HG03097 (cell line): Measurements from ENCODE around the gene BCL2.

ENCODE experiments used
- ATAC-seq: cut with Tn5 transposase; IDR thresholded peaks from one replicate; pipeline ENCODE4 v1.9.1; 2021; ENCODE audit not compliant: unreplicated experiment, low FRiP score

Gene BCL2

DNA sequence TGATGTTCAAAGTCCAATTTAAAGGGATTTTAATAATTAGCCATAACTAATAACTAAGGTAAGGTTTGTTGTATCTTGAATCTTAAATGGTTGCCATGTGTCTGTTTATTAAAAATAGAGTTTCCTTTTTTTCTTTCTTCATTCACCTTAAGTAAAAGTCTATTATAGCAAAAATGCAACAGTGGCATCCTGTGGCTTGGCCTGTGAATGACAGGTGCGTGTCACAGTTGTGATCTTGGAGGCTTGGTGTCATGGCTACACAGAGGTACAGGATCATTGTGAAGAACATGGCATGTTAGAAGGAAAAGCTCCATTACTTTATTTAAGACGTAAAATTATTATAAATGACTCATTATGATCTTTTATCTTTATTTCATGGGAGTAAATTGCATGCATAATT, 246.1 kb downstream of the BCL2 start:
- no peak for ATAC-seq
